Neural progenitor cell (in vitro differentiated cells): ENCODE measurements around the gene CGREF1.

Source experiments
- EZH2 ChIP-seq: fragments of 200-600 bp; sonication (generic); IDR thresholded peaks from 2 replicates; pipeline ENCODE4 v1.6.1; 2017; ENCODE audit warnings: antibody characterized with exemption, mild to moderate bottlenecking, moderate library complexity
- EZH2phosphoT487 ChIP-seq: fragments of 200-600 bp; sonication (generic); IDR thresholded peaks from 2 replicates; pipeline ENCODE4 v1.6.1; 2017; ENCODE audit warnings: antibody characterized with exemption
- TF ChIP-seq, protein P1 (sequence below): fragments of 200-600 bp; sonication (generic); IDR thresholded peaks from 2 replicates; pipeline ENCODE4 v1.5.1; 2017; ENCODE audit warnings: antibody characterized with exemption, mild to moderate bottlenecking

DNA sequence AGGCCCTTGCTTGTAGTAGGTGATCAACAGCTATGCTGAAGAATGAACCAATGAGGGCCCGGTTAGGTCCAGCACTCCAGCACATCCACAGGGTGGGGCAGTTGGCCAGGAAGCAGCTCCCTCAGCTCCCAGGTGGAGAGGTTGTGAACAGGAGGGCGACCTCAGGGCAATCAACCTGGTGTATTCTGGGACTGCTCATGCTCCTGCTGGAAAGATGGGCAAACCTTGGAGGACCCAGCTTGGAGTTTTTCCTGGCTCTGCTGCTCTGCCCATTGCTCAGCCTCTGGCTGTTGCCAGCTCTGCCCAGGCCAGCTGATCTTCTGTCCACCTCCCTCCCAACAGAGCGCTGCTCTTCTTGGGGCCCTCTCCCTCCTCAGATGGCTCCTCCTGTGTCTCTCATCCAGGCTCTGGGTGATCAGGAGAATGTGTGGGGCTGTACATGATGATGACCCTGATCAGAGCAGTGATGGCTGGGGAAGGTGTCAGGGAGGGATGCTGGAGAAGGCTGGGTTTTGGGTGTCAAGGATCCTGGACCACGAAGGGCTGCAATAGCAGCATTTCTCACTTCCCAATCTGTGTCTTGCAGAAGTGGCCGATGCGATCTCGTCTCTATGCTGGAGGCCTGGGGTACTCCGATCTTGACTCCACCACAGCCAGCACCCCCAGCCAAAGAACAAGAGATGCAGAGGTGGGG, 33.3 kb upstream of the CGREF1 start:
- TF ChIP-seq, protein P1, sequence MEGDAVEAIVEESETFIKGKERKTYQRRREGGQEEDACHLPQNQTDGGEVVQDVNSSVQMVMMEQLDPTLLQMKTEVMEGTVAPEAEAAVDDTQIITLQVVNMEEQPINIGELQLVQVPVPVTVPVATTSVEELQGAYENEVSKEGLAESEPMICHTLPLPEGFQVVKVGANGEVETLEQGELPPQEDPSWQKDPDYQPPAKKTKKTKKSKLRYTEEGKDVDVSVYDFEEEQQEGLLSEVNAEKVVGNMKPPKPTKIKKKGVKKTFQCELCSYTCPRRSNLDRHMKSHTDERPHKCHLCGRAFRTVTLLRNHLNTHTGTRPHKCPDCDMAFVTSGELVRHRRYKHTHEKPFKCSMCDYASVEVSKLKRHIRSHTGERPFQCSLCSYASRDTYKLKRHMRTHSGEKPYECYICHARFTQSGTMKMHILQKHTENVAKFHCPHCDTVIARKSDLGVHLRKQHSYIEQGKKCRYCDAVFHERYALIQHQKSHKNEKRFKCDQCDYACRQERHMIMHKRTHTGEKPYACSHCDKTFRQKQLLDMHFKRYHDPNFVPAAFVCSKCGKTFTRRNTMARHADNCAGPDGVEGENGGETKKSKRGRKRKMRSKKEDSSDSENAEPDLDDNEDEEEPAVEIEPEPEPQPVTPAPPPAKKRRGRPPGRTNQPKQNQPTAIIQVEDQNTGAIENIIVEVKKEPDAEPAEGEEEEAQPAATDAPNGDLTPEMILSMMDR, result no peak
- no peak for TF ChIP-seq EZH2phosphoT487
- TF ChIP-seq EZH2, result no peak
